Measurements from ENCODE around the gene EHD2. TPM values are rescaled to one million over a fixed set of nuclear protein-coding genes. Genes with fewer than 3 reads are reported as not detected.

The EHD2 gene
- total RNA-seq, 1 donor from 2014 or later = 159 TPM

GRCh38 chr19:47756953-47757608, 43.9 kb downstream of the EHD2 start:
- Mint-ChIP-seq H3K4me3 (ENCODE audit: unreplicated experiment) (no peak overlapping the region), H3K36me3 (ENCODE audit: low read depth, unreplicated experiment) (peaks cover 25% of the 10 kb centered on the region), H3K27me3 (ENCODE audit: low read depth, unreplicated experiment) (no peaks in the 10 kb centered on the region), H3K4me1 (ENCODE audit: low read depth, unreplicated experiment) (no peaks in the 10 kb centered on the region), H3K27ac (ENCODE audit: unreplicated experiment) (peak overlapping the region; percentile 18), H3K9me3 (ENCODE audit: unreplicated experiment) (peaks cover 2% of the 10 kb centered on the region)
- Histone ChIP-seq H3K4me1 (ENCODE audit: insufficient read depth, low read length) (no peaks in the 10 kb centered on the region), H3K36me3 (ENCODE audit: insufficient read depth, low read length) (peaks cover 13% of the 10 kb centered on the region), H3K4me3 (ENCODE audit: insufficient read depth, low read depth, low read length) (no peak overlapping the region), H3K9ac (ENCODE audit: low read length) (no peak overlapping the region), H4K20me1 (ENCODE audit: insufficient read depth, low read length) (peaks cover 35% of the 10 kb centered on the region), H3K4me2 (ENCODE audit: low read length) (no peak overlapping the region), H2AFZ (ENCODE audit: low read depth, low read length) (no peak overlapping the region), H3K27ac (ENCODE audit: low read depth, low read length) (no peak overlapping the region), H3K79me2 (ENCODE audit: insufficient read depth, low read length) (no peaks in the 10 kb centered on the region), H3K27me3 (ENCODE audit: insufficient read depth, low read length) (no peaks in the 10 kb centered on the region), H3K9me3 (ENCODE audit: insufficient read depth, low read depth, low read length) (no peaks in the 10 kb centered on the region)
- FAIRE-seq (no peak), DNase-seq (ENCODE audit: low read depth) (no peak)
- TF ChIP-seq EZH2 (IDR thresholded peaks at IDR 0.05; ENCODE audit: insufficient read depth, low read length) = no peak
- TF ChIP-seq CTCF (IDR thresholded peaks at IDR 0.05; ENCODE audit: insufficient read depth, low read depth, low read length) = no peak

GRCh38 chr19:47757617-47758442, 44.6 kb downstream of the EHD2 start:
- peaks cover 13% of the 10 kb centered on the region for H3K36me3 ChIP-seq (ENCODE audit: insufficient read depth, low read length)

More at GRCh38 chr19:47757617-47758442, 44.6 kb downstream of the EHD2 start:
- H3K27me3 Mint-ChIP-seq (ENCODE audit: low read depth, unreplicated experiment) = no peaks in the 10 kb centered on the region
- TF ChIP-seq EZH2 (IDR thresholded peaks at IDR 0.05; ENCODE audit: insufficient read depth, low read length) (no peak), CTCF (IDR thresholded peaks at IDR 0.05; ENCODE audit: insufficient read depth, low read depth, low read length) (no peak)
- Histone ChIP-seq H4K20me1 (ENCODE audit: insufficient read depth, low read length) (peaks cover 32% of the 10 kb centered on the region), H3K4me1 (ENCODE audit: insufficient read depth, low read length) (no peaks in the 10 kb centered on the region), H3K4me2 (ENCODE audit: low read length) (no peak overlapping the region), H3K27me3 (ENCODE audit: insufficient read depth, low read length) (no peaks in the 10 kb centered on the region), H3K4me3 (ENCODE audit: insufficient read depth, low read depth, low read length) (no peak overlapping the region), H3K9me3 (ENCODE audit: insufficient read depth, low read depth, low read length) (no peaks in the 10 kb centered on the region), H2AFZ (ENCODE audit: low read depth, low read length) (no peak overlapping the region), H3K9ac (ENCODE audit: low read length) (no peak overlapping the region), H3K79me2 (ENCODE audit: insufficient read depth, low read length) (no peaks in the 10 kb centered on the region), H3K27ac (ENCODE audit: low read depth, low read length) (no peak overlapping the region)
- no peak overlapping the region for H3K4me3 Mint-ChIP-seq (ENCODE audit: unreplicated experiment)
- H3K4me1 Mint-ChIP-seq (ENCODE audit: low read depth, unreplicated experiment) = no peaks in the 10 kb centered on the region
- DNase-seq (ENCODE audit: low read depth) (no peak), FAIRE-seq (no peak)
- H3K9me3 Mint-ChIP-seq (ENCODE audit: unreplicated experiment) = peaks cover 2% of the 10 kb centered on the region
- no peak overlapping the region for H3K27ac Mint-ChIP-seq (ENCODE audit: unreplicated experiment)
- peaks cover 24% of the 10 kb centered on the region for H3K36me3 Mint-ChIP-seq (ENCODE audit: low read depth, unreplicated experiment)

Data from astrocyte (in vitro differentiated cells and primary cell).